Transverse colon (tissue), 4 donors: ENCODE data around the gene PRRT3. TPM values are rescaled to one million over a fixed set of nuclear protein-coding genes. Genes with fewer than 3 reads are reported as not detected.

ENCODE experiments used
- DNase-seq: peaks from one replicate; pipeline ENCODE4 v3.0.0-alpha.2; 2019
- H3K27ac ChIP-seq, 4 donors: fragments of 200-600 bp; sonication (generic); 2 replicates each; pipeline ENCODE4 v1.5.1; 2016 to 2018; ENCODE audit warnings: inconsistent platforms in 4 of 4
- H3K27me3 ChIP-seq: fragments of 200-600 bp; sonication (generic); 2 replicates; pipeline ENCODE4 v1.5.1; 2017; ENCODE audit warnings: inconsistent platforms
- H3K36me3 ChIP-seq, 4 donors: fragments of 200-600 bp; sonication (generic); 2 replicates each; pipeline ENCODE4 v1.5.1; 2017 to 2019; ENCODE audit warnings: inconsistent platforms in 4 of 4
- H3K4me1 ChIP-seq, 4 donors: fragments of 200-600 bp; sonication (generic); 2 replicates each; pipeline ENCODE4 v1.5.1; 2017 to 2020; ENCODE audit warnings: inconsistent platforms in 4 of 4
- H3K4me3 ChIP-seq, 4 donors: fragments of 200-600 bp; sonication (generic); 1 replicate in 1 of 4; 2 replicates in 3 of 4; pipeline versions ENCODE4 v1.5.1 to v1.6.1; 2017 to 2019; ENCODE audit warnings: inconsistent platforms in 4 of 4
- H3K9me3 ChIP-seq, 2 donors: fragments of 200-600 bp; sonication (generic); 2 replicates each; pipeline ENCODE4 v1.5.1; 2017 to 2019; ENCODE audit warnings: inconsistent platforms in 2 of 2
- EP300 ChIP-seq: sonication (generic); formaldehyde crosslinking; IDR thresholded peaks from one replicate; pipeline ENCODE4 v1.6.1; 2017; ENCODE audit warnings: antibody characterized with exemption, low read depth
- POLR2A ChIP-seq: fragments of 450-650 bp; IDR thresholded peaks from one replicate; pipeline ENCODE4 v1.6.1; 2016; ENCODE audit warnings: antibody characterized with exemption, mild to moderate bottlenecking, moderate library complexity
- POLR2AphosphoS5 ChIP-seq, 3 donors: sonication (generic); formaldehyde crosslinking; IDR thresholded peaks; one replicate each; pipeline ENCODE4 v1.6.1; 2016; ENCODE audit warnings: antibody characterized with exemption in 3 of 3
- WGBS, 2 donors: methylation state at CpG; one replicate each; pipeline ENCODE4 v1.1.5; 2018; ENCODE audit warnings: low coverage in 1 of 2; 5-methylcytosine and 5-hydroxymethylcytosine counted together
- in situ Hi-C, 4 donors: fragments of 200-750 bp; cut with MboI; loops; one replicate each; pipeline versions ENCODE4 v1.15.0 to v1.15.1; 2017; ENCODE audit warnings: low sequenced_read_pairs in 3 of 4, low pct_ligation_motif_present in 1 of 4, low pct_unique_long_range_greater_than_20kb in 1 of 4
- intact Hi-C: fragments of 100-400 bp; cut with DNase I; formaldehyde crosslinking; loops from one replicate; pipeline ENCODE4 v1.15.1; 2023; ENCODE audit warnings: low total_unique reads
- total RNA-seq, 4 donors: library from RNA; depleted of rRNA; stranded (reverse); fragments of >200 nt; gene quantifications; one replicate each; pipeline ENCODE4 v1.1.0, GENCODE V29; 2016
- TF ChIP-seq, protein P1 (sequence below), 5 experiments: fragments of 200-600 bp in 3 of 5; fragments of 450-650 bp in 2 of 5; sonication (generic) in 3 of 5; IDR thresholded peaks; 1 replicate in 2 of 5; 2 replicates in 3 of 5; pipeline ENCODE4 v1.5.1; 2016 to 2017; ENCODE audit warnings: antibody characterized with exemption in 5 of 5, inconsistent platforms in 3 of 5, mild to moderate bottlenecking in 2 of 5, moderate library complexity in 1 of 5

The PRRT3 gene
- total RNA-seq, 4 donors from 2014 or later, result 0.20 to 3.0 (median 1.6) TPM

DNA sequence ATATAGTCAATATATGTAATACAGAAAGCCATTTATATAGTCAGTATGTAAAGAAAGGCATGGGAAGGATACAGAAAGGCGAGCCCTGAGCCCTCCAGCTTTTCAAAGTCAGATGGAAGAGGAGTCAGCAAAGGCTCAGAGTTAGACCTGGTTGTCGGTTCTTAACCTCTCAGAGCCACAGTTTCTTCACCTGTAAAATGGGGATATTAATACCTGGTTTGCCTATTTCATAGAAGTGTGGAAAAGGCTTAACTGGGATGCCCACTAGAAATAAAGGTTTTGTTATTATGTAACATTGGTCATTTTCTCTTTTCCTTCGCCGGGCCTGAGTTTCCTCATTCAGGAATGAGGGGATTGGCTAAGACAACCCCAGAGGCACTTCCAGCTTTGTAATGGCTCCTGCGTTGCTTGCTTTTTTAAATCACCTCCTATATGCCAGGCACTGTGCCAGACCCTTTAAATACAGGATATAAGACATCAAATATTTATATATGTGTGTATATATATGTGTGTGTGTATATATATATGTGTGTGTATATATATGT lies 16.2 kb downstream of the PRRT3 start:
- Histone ChIP-seq H3K36me3 (no peaks in the 10 kb centered on the region), H3K4me3 (no peak overlapping the region), H3K4me1 (peaks cover 11 to 35% (median 27%) of the 10 kb centered on the region in 4 donors), H3K27me3 (no peaks in the 10 kb centered on the region), H3K9me3 (no peaks in the 10 kb centered on the region), H3K27ac (no peak overlapping the region)
- 86 to 89% methylated on average over 1 to 5 of the region's 5 CpGs for WGBS, 2 donors
- TF ChIP-seq EP300, result no peak
- TF ChIP-seq, protein P1, sequence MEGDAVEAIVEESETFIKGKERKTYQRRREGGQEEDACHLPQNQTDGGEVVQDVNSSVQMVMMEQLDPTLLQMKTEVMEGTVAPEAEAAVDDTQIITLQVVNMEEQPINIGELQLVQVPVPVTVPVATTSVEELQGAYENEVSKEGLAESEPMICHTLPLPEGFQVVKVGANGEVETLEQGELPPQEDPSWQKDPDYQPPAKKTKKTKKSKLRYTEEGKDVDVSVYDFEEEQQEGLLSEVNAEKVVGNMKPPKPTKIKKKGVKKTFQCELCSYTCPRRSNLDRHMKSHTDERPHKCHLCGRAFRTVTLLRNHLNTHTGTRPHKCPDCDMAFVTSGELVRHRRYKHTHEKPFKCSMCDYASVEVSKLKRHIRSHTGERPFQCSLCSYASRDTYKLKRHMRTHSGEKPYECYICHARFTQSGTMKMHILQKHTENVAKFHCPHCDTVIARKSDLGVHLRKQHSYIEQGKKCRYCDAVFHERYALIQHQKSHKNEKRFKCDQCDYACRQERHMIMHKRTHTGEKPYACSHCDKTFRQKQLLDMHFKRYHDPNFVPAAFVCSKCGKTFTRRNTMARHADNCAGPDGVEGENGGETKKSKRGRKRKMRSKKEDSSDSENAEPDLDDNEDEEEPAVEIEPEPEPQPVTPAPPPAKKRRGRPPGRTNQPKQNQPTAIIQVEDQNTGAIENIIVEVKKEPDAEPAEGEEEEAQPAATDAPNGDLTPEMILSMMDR (IDR thresholded peaks at IDR 0.05), result no peak
- no peak for TF ChIP-seq POLR2A
- no peak for TF ChIP-seq POLR2AphosphoS5 (IDR thresholded peaks at IDR 0.05)
- in situ Hi-C loops (no loop called here), intact Hi-C loops (no loop called here)
- no peak for DNase-seq

DNA sequence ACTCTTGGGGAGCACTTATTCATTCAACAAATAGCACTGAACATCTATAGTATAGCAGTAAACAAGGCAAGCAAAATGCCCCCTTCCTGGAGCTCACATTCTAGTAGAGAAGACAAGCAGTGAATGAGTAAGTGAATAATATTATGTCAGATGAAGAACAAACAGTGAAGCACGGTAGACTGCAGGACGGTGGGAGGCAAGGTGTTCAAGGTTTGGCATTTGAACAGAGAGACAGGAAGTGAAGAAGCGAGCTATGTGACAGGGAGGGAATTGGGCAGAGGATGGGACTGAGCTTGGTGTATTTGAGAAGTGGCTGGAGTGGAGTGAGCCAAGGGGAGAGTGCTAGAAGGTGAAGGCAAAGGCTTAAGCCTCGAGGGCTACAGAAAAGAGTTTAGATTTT lies 17.2 kb downstream of the PRRT3 start:
- TF ChIP-seq POLR2A (no peak), EP300 (no peak), POLR2AphosphoS5 (IDR thresholded peaks at IDR 0.05) (no peak)
- TF ChIP-seq, protein P1 (IDR thresholded peaks at IDR 0.05), result no peak
- H3K27ac ChIP-seq, result no peak overlapping the region
- peaks cover 11 to 35% (median 27%) of the 10 kb centered on the region in 4 donors for H3K4me1 ChIP-seq
- intact Hi-C loops (no loop called here), in situ Hi-C loops (no loop called here)
- H3K36me3 ChIP-seq, result no peaks in the 10 kb centered on the region
- H3K4me3 ChIP-seq, result peak overlapping the region in 1 of 4 donors; percentile 94
- H3K27me3 ChIP-seq, result no peaks in the 10 kb centered on the region
- no peak for DNase-seq
- 48 to 56% methylated on average over 3 to 4 of the region's 4 CpGs for WGBS, 2 donors
- no peaks in the 10 kb centered on the region for H3K9me3 ChIP-seq

DNA sequence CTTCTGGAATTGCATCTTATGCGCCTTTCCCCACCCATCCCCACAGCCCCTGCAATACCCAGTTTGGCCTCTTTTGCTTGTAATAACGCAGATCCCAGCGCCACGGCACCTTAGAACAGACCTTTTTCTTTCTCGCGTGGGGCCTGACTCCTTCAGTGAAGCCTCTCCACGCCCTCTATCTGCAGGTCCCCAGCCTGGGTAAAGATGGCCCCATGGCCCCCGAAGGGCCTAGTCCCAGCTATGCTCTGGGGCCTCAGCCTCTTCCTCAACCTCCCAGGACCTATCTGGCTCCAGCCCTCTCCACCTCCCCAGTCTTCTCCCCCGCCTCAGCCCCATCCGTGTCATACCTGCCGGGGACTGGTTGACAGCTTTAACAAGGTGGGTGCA lies 18.0 kb downstream of the PRRT3 start:
- TF ChIP-seq, protein P1 (IDR thresholded peaks at IDR 0.05), result peak in 2 of 5 experiments; percentile 28 to 37
- TF ChIP-seq POLR2AphosphoS5 (IDR thresholded peaks at IDR 0.05), result no peak
- DNase-seq, result no peak
- peaks cover 11 to 35% (median 27%) of the 10 kb centered on the region in 4 donors for H3K4me1 ChIP-seq
- peak overlapping the region; percentile 90 to 100 (median 96) for H3K27ac ChIP-seq
- no peaks in the 10 kb centered on the region for H3K36me3 ChIP-seq
- peak overlapping the region; percentile 64 to 94 (median 82) for H3K4me3 ChIP-seq
- no peaks in the 10 kb centered on the region for H3K9me3 ChIP-seq
- intact Hi-C loops, result no loop called here
- in situ Hi-C loops, result no loop called here
- H3K27me3 ChIP-seq, result no peaks in the 10 kb centered on the region
- 0 to 4% methylated on average over 3 to 11 of the region's 11 CpGs for WGBS, 2 donors

DNA sequence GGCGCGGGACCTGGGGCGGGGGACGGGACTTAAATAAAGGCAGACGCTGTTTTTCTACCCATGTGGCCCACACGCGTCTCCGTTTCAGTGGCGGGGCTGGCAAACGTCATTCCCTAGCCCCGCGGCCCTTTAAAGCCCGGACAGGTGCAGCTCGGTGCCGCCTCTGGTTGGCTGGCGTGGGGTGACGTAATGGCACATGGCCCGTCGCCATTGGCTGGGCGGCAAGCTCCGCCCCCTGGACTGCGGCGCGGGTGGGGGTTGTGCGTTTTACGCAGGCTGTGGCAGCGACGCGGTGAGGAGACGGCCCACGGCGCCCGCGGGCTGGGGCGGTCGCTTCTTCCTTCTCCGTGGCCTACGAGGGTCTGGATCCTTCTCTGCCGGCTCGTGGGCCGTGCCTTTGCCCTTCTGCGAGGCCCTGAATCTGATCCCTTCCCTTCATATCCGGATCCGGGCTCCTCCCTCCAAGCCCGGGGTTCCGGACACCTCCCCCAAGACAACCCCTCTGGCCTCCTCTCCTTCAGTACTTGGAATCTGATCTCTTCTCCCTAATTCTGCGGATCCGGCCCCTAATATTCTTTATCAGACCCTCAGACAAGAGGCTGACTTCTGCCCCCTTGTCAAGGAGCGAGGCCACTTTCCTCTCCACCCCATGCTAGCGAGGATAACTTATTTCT lies 18.5 kb downstream of the PRRT3 start, which contains the start of gene CRELD1:
Gene CRELD1, plus strand, starts transcription at position 274 of the 674 bp plus-strand sequence. CDS start 605 bp downstream, outside the sequence.
- no peaks in the 10 kb centered on the region for H3K27me3 ChIP-seq
- TF ChIP-seq EP300 (no peak), POLR2A (peak; percentile 84), POLR2AphosphoS5 (IDR thresholded peaks at IDR 0.05) (peak; percentile 90 to 96 (median 91))
- TF ChIP-seq, protein P1 (IDR thresholded peaks at IDR 0.05), result no peak
- peak within 1 kb of the TSS; percentile 90 to 100 (median 96) for H3K27ac ChIP-seq
- DNase-seq, result peak; percentile 98
- peaks cover 11 to 35% (median 27%) of the 10 kb centered on the region in 4 donors for H3K4me1 ChIP-seq
- no peaks in the 10 kb centered on the region for H3K36me3 ChIP-seq
- intact Hi-C loops (no loop called here), in situ Hi-C loops (no loop called here)
- 0% methylated on average over 6 to 28 of the region's 50 CpGs for WGBS, 2 donors
- H3K9me3 ChIP-seq, result no peaks in the 10 kb centered on the region
- H3K4me3 ChIP-seq, result peak within 1 kb of the TSS; percentile 64 to 94 (median 86)
